GM19351 (cell line): ENCODE results near the gene RGS7.
"Not testable (repeated sequence)": the region's sequence is repeated elsewhere in the genome, so short reads cannot be mapped to it uniquely, and the experiment has no call there.

Experiments used
- ATAC-seq: cut with Tn5 transposase; IDR thresholded peaks from one replicate; pipeline ENCODE4 v1.9.1; 2021; ENCODE audit warnings: mild to moderate bottlenecking, moderate library complexity; ENCODE audit not compliant: unreplicated experiment

RGS7 gene

GRCh38 chr1:241143765-241144442 lies 213.1 kb downstream of the RGS7 start:
- ATAC-seq = no peak

GRCh38 chr1:241142493-241142892 lies 214.5 kb downstream of the RGS7 start:
- ATAC-seq = no peak

- not testable (repeated sequence) for ATAC-seq
These were observed 215.4 kb downstream of the RGS7 start for GRCh38 chr1:241141646-241142045.

DNA sequence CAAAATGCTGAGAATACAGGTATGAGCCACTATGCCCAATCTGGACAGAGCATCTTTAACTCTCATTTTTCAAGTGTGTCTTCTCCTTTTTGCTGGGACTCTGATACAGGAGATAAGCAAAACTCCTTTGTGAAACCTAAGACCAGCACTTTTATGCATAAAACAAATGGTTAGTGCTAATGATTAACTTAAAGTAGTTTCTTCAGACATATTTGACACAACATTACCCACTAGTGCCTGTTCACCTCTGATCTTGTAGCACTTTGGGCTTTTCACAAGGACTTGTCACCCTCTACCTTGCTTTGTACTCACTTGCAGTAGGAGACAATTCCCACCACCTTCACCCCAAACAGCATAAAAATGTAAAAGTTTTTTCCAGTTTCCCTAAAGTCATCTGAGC lies 216.3 kb downstream of the RGS7 start:
- ATAC-seq = no peak

- no peak for ATAC-seq
These were observed 218.0 kb downstream of the RGS7 start for GRCh38 chr1:241139047-241139446.

DNA sequence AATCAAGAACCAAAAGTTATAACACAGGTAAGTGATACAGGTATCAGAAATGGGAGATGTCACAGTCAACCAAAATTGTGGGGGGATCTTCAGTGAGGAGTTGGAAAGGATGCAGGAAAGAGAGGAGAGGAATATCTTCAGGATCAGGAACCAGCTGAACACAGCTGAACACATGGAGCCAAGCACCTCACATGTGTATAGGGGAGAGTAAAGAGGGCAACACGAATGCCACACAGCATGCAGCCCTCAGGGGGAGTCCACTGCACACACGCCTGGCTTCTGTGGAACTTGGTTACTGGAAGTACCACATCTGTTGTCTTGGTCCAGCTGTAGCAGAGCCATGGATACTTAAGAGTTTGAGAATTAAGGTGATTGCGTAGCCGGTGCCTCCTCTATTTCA lies 218.8 kb downstream of the RGS7 start:
- ATAC-seq = no peak

- ATAC-seq = no peak
These were observed 220.6 kb downstream of the RGS7 start for GRCh38 chr1:241136389-241136788.

GRCh38 chr1:241131636-241132194 lies 225.3 kb downstream of the RGS7 start:
- ATAC-seq = no peak

DNA sequence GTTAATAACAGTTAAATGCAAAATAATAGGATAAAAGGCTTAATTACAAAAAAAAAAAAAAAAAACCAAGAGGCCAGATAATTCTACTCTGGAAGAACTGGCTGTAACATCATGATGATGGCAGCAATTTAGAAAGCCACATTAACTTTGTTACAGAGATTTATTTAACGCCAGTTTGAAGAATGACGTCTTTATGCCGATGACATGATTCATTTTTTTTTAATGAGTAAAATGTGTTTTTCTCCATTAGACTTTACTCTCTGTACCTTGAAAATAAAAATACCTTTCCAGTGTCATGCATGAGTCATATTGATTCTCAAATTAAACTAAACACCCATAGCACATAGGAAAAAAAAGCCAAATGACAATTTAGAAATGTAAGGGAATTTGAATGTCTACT lies 226.1 kb downstream of the RGS7 start:
- no peak for ATAC-seq

DNA sequence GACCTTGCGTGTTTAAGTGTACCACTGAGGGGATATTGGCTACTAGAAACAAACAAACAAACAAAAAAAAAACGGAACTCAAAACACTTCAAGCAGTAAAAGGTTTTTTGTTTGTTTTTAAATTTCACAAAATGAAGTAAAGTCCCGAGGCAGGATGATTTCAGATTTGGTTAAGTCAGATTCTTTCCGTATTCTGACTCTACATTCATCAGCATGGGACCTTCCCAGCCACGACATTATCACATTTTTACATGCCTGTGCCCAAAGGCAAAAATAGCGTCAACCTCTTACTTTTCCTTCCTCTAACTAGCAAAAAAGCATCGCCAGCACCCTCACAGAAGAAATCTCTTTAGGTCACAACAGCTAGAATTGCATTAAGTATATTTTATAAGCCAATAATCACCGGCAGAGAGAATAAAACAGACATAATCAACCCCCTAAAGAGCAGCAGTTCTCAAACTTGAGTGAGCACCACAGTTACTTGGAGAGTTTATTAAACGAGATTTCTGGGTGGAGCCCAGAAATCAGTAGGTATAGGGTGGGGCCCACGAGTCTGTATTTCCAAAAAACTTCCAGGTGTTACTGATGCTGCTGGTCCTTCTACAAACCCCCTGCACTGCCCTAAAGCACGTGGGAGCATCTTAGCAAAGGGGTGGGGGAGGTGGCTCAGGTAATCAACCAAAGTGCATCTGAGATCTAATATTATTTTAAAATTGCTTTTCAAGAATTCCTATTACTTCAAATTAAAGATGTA lies 227.6 kb downstream of the RGS7 start:
- no peak for ATAC-seq

DNA sequence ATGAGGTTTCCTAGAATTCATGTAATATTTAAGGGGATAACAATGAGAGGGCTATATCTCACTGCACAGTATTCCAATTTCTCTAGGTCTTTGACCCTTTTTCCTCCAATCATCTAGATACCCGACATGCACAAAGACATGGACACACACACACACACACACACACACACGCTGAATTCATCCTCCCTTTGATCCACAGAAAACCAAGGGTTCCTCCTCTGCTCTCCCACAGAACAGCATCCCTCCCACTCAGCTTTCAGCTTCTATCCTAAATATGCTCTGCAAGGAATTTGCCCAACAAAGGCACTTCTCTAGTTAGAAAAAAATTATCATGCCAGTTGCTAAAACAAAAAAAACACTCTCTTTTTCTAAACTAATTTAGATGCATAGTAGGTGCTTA lies 231.7 kb downstream of the RGS7 start:
- ATAC-seq = no peak

- ATAC-seq = no peak
These were observed 239.0 kb downstream of the RGS7 start for GRCh38 chr1:241118049-241118448.

DNA sequence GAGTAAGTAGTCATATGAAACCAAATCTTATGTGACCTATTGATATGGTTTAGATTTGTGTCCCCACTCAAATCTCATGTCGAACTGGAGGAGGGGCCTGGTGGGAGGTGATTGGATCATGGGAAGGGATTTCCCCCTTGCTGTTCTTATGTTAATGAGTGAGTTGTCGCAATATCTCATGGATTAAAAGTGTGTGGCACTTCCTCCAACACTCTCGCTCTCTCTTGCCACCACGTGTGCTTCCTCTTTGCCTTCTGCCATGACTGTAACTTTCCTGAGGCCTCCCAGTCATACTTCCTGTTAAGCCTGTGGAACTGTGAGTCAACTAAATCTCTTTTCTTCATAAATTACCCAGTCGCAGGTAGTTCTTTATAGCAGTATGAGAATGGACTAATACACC lies 241.2 kb downstream of the RGS7 start:
- ATAC-seq = no peak

- no peak for ATAC-seq
These were observed 242.2 kb downstream of the RGS7 start for GRCh38 chr1:241114699-241115233.

GRCh38 chr1:241113557-241113956 lies 243.4 kb downstream of the RGS7 start:
- ATAC-seq = no peak

DNA sequence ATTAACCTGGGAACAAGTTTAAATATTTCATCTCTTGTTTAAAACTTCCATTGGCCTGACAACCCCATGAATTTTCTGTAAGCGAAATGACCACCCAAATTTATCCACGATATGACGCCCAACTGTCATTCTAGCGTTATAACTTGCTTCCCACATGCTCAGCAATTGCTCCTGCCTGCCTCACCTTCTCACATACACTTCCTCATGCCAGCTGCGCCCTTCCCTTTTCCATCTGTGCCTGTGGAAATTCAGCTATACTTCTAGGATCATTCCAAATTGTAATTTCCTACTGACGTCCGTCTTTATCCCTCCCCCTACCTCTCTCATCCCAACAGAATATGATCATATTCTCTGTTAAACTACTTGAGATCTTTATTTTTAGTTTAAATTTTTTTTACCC lies 248.0 kb downstream of the RGS7 start:
- no peak for ATAC-seq

DNA sequence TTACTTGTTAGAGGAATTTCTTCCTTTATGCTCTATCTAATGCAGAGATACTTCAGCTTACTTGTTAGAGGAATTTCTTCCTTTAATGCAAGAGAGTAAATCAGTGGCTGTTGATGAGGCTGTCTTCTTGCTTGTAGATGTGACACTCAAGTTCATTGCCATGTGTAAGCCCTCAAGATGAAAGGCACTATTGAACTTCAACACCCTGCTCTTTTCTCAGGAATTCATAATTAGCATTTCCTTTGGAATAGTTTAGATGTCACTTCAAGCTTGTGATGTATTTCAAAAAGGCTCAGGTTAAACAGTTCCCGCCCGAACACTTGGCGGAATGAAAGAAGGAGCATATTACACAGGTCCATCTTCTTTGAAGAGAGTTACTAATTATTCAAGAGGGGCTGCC lies 251.9 kb downstream of the RGS7 start:
- no peak for ATAC-seq

- no peak for ATAC-seq
These were observed 254.3 kb downstream of the RGS7 start for GRCh38 chr1:241102664-241103063.

DNA sequence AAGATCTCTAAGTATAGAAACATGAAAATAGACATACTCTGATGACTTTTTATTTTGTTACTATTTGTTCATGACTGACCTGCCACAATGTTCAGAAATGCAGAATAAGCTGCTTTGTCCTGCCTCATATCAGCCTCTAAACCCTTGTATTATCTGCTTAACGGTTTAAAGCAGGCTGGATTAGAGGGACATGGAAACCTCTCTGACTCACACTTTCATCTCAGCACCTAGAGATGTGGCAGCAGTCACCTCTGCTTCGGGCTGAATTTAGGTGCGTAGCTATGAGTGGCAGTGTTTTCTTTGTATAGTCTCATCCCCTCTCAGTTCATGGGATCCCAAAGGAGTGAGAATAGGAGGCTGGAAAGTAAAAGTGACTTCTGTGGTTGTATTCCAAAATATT lies 255.4 kb downstream of the RGS7 start:
- ATAC-seq = no peak

DNA sequence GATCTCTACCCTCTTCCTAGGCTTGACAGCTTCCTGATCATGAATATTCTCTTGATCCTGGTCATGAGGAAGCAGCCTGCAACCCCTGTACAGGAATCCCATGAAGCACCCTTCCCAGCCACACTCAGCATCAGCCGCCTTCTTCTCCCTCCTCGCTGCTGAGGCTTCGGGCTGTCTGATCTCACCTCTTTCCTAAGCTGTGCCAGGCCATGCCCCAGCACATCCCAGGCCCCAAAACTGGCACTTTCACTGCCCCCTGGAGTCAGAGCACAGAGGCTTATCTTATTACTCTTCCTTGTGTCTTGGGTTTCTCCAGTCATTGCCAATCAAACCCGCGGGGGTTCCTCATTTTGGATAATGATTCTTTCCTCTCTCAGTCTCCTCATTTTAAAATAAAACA lies 259.5 kb downstream of the RGS7 start:
- no peak for ATAC-seq

GRCh38 chr1:241096982-241097381 lies 260.0 kb downstream of the RGS7 start:
- ATAC-seq = no peak

DNA sequence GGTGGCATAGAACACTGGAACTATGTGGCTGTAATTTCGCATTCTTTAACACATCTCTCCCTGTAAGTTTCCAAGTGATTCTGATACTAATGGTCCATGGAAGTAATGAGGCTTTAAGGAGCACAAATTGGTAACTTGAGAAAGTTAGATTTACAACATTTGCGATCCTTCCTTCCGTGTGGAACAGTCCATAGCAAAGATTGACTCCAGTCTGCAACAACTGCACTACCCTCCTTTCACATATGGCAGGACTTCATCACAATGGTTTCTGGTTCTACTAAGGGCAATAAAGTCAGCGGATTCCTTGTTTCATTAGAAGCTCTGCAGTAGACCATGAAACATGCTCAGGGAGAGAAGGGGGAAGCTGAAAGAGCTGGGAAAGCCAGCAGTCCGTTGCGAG lies 261.2 kb downstream of the RGS7 start:
- no peak for ATAC-seq
